ENCODE results near the gene LINGO1.

- TF ChIP-seq GATA2 (IDR thresholded peaks at IDR 0.05; ENCODE audit: low read depth, low read length) (no peak), GATA3 (IDR thresholded peaks at IDR 0.05; ENCODE audit: low read depth, low read length) (no peak)
Measured at GRCh38 chr15:77563623-77564156, 69.0 kb downstream of the LINGO1 start.

Measured in SH-SY5Y (cell line).